ENCODE data around the gene APP. TPM values are rescaled to one million over a fixed set of nuclear protein-coding genes. Genes with fewer than 3 reads are reported as not detected.

The APP gene
- polyA plus RNA-seq, 3 donors = 945 to 1,016 (median 957) TPM

- no peak for DNase-seq (ENCODE audit: low read depth in 3 of 3, low spot score in 2 of 3)
These were observed 327.6 kb downstream of the APP start for GRCh38 chr21:25842925-25843324.

- no peak for DNase-seq (ENCODE audit: low read depth in 3 of 3, low spot score in 2 of 3)
These were observed 331.8 kb downstream of the APP start for GRCh38 chr21:25838809-25839208.

GRCh38 chr21:25837533-25838265 is 332.9 kb downstream of the APP start:
- DNase-seq (ENCODE audit: low read depth in 3 of 3, low spot score in 2 of 3) = no peak

- DNase-seq (ENCODE audit: low read depth in 3 of 3, low spot score in 2 of 3) = no peak
These were observed 334.2 kb downstream of the APP start for GRCh38 chr21:25836396-25836795.

GRCh38 chr21:25834381-25834780 is 336.2 kb downstream of the APP start:
- no peak for DNase-seq (ENCODE audit: low read depth in 3 of 3, low spot score in 2 of 3)

- DNase-seq (ENCODE audit: low read depth in 3 of 3, low spot score in 2 of 3) = no peak
These were observed 339.1 kb downstream of the APP start for GRCh38 chr21:25831300-25831960.

All from right renal cortex interstitium (tissue), 3 donors.